H9 (cell line): ENCODE data around the gene TBX21. TPM values are rescaled to one million over a fixed set of nuclear protein-coding genes. Genes with fewer than 3 reads are reported as not detected.

Experiments used
- DNase-seq: peaks from one replicate; pipeline ENCODE4 v3.0.0-alpha.2; 2017
- H2AFZ ChIP-seq: one replicate; pipeline ENCODE4 v1.6.1; 2013; ENCODE audit warnings: mild to moderate bottlenecking, low read length, control low read depth, moderate library complexity
- H2AK5ac ChIP-seq: 2 replicates; pipeline ENCODE4 v1.6.1; 2013; ENCODE audit warnings: low read length, control low read depth, mixed read lengths; ENCODE audit not compliant: insufficient read length
- H2BK120ac ChIP-seq: one replicate; pipeline ENCODE4 v1.6.1; 2013; ENCODE audit warnings: low read depth, mild to moderate bottlenecking, low read length, control low read depth, inconsistent platforms; ENCODE audit not compliant: poor library complexity, severe bottlenecking
- H2BK12ac ChIP-seq: 2 replicates; pipeline ENCODE4 v1.6.1; 2013; ENCODE audit warnings: low read length, control low read depth, mixed read lengths, low read depth; ENCODE audit not compliant: insufficient read length
- H2BK15ac ChIP-seq: 2 replicates; pipeline ENCODE4 v1.6.1; 2013; ENCODE audit warnings: low read depth, low read length, control low read depth
- H2BK20ac ChIP-seq: one replicate; pipeline ENCODE4 v1.6.1; 2013; ENCODE audit warnings: low read depth, mild to moderate bottlenecking, low read length, control low read depth, inconsistent platforms; ENCODE audit not compliant: poor library complexity, severe bottlenecking
- H2BK5ac ChIP-seq: 2 replicates; pipeline ENCODE4 v1.6.1; 2013; ENCODE audit warnings: low read length, control low read depth, mixed read lengths; ENCODE audit not compliant: insufficient read length
- H3K14ac ChIP-seq: 2 replicates; pipeline ENCODE4 v1.6.1; 2013; ENCODE audit warnings: low read length, control low read depth; ENCODE audit not compliant: insufficient read depth
- H3K18ac ChIP-seq: 2 replicates; pipeline ENCODE4 v1.6.1; 2013; ENCODE audit warnings: low read depth, mild to moderate bottlenecking, mixed read lengths, low read length, control low read depth; ENCODE audit not compliant: insufficient read length
- H3K23ac ChIP-seq: 2 replicates; pipeline ENCODE4 v1.6.1; 2013; ENCODE audit warnings: low read length, control low read depth, mixed read lengths, low read depth; ENCODE audit not compliant: insufficient read length
- H3K23me2 ChIP-seq: 2 replicates; pipeline ENCODE4 v1.6.1; 2013; ENCODE audit warnings: low read depth, mild to moderate bottlenecking, mixed read lengths, low read length, control low read depth; ENCODE audit not compliant: insufficient read length, poor library complexity, severe bottlenecking
- H3K27ac ChIP-seq: 2 replicates; pipeline ENCODE4 v1.5.1; 2013; ENCODE audit warnings: low read length, control low read depth, mixed read lengths, low read depth; ENCODE audit not compliant: insufficient read length
- H3K27me3 ChIP-seq: 2 replicates; pipeline ENCODE4 v1.6.1; 2013; ENCODE audit warnings: low read length, control low read depth, inconsistent platforms; ENCODE audit not compliant: insufficient read depth
- H3K4ac ChIP-seq: 2 replicates; pipeline ENCODE4 v1.6.1; 2013; ENCODE audit warnings: low read depth, mild to moderate bottlenecking, control low read depth, inconsistent platforms, low read length, moderate library complexity
- H3K4me1 ChIP-seq: 2 replicates; pipeline ENCODE4 v1.6.1; 2013; ENCODE audit warnings: low read length, control low read depth, inconsistent platforms; ENCODE audit not compliant: insufficient read depth
- H3K4me2 ChIP-seq: 2 replicates; pipeline ENCODE4 v1.6.1; 2013; ENCODE audit warnings: low read length, control low read depth, mixed read lengths; ENCODE audit not compliant: insufficient read length, insufficient read depth
- H3K56ac ChIP-seq: 2 replicates; pipeline ENCODE4 v1.6.1; 2013; ENCODE audit warnings: low read depth, mild to moderate bottlenecking, mixed read lengths, low read length, control low read depth; ENCODE audit not compliant: insufficient read length
- H3K79me1 ChIP-seq: 2 replicates; pipeline ENCODE4 v1.6.1; 2013; ENCODE audit warnings: low read depth, mild to moderate bottlenecking, moderate library complexity, low read length, control low read depth, inconsistent platforms; ENCODE audit not compliant: insufficient read depth, poor library complexity, severe bottlenecking
- H3K79me2 ChIP-seq: 2 replicates; pipeline ENCODE4 v1.6.1; 2013; ENCODE audit warnings: low read length, control low read depth, inconsistent platforms; ENCODE audit not compliant: insufficient read depth
- H3K9ac ChIP-seq: 2 replicates; pipeline ENCODE4 v1.6.1; 2013; ENCODE audit warnings: low read length, control low read depth, mixed read lengths; ENCODE audit not compliant: insufficient read length; ENCODE audit errors: extremely low read depth
- H3K9me3 ChIP-seq: one replicate; pipeline ENCODE4 v1.6.1; 2013; ENCODE audit warnings: low read depth, low read length, inconsistent platforms; ENCODE audit not compliant: control insufficient read depth
- H3T11ph ChIP-seq: one replicate; pipeline ENCODE4 v1.6.1; 2013; ENCODE audit warnings: mild to moderate bottlenecking, low read length, control low read depth, inconsistent platforms
- H4K20me1 ChIP-seq: one replicate; pipeline ENCODE4 v1.6.1; 2013; ENCODE audit not compliant: control insufficient read depth, insufficient read length, insufficient read depth
- H4K5ac ChIP-seq: 2 replicates; pipeline ENCODE4 v1.6.1; 2013; ENCODE audit warnings: low read depth, mild to moderate bottlenecking, mixed read lengths, low read length, control low read depth; ENCODE audit not compliant: insufficient read length
- H4K8ac ChIP-seq: replicated peaks from 2 replicates; pipeline ENCODE4 v1.6.1; 2013; ENCODE audit warnings: low read length, control low read depth, mixed read lengths, low read depth; ENCODE audit not compliant: insufficient read length
- H4K91ac ChIP-seq: 2 replicates; pipeline ENCODE4 v1.6.1; 2013; ENCODE audit warnings: low read depth, mild to moderate bottlenecking, moderate library complexity, mixed read lengths, low read length, control low read depth; ENCODE audit not compliant: insufficient read length
- H3K27ac Mint-ChIP-seq, 3 experiments: 2 replicates in 2 of 3; 3 replicates in 1 of 3; pipeline ENCODE4 v1.8.0; 2020 to 2021; ENCODE audit warnings: mixed read lengths in 3 of 3, mild to moderate bottlenecking in 1 of 3, moderate library complexity in 1 of 3
- H3K27me3 Mint-ChIP-seq: 2 replicates; pipeline ENCODE4 v1.8.0; 2021; ENCODE audit warnings: low read depth, mild to moderate bottlenecking, moderate library complexity, mixed read lengths
- H3K36me3 Mint-ChIP-seq, 3 experiments: 2 replicates in 2 of 3; 3 replicates in 1 of 3; pipeline ENCODE4 v1.8.0; 2020 to 2021; ENCODE audit warnings: low read depth in 3 of 3, mixed read lengths in 3 of 3; ENCODE audit not compliant: insufficient read depth in 1 of 3
- H3K4me1 Mint-ChIP-seq, 2 experiments: 2 replicates each; pipeline ENCODE4 v1.8.0; 2020; ENCODE audit warnings: mixed read lengths in 2 of 2
- H3K4me3 Mint-ChIP-seq, 2 experiments: 2 replicates in 1 of 2; 3 replicates in 1 of 2; pipeline ENCODE4 v1.8.0; 2020 to 2021; ENCODE audit warnings: mild to moderate bottlenecking in 2 of 2, mixed read lengths in 2 of 2, moderate library complexity in 1 of 2
- H3K9me3 Mint-ChIP-seq, 2 experiments: 2 replicates in 1 of 2; 3 replicates in 1 of 2; pipeline ENCODE4 v1.8.0; 2020; ENCODE audit warnings: mild to moderate bottlenecking in 2 of 2, mixed read lengths in 2 of 2, moderate library complexity in 1 of 2
- WGBS: extraction: QIAGEN DNeasy Blood & Tissue Kit; methylation state at CpG from one replicate; pipeline ENCODE4 v1.1.7; 2013; ENCODE audit warnings: missing lambda C conversion rate, low lambda C conversion rate, mixed read lengths; ENCODE audit not compliant: insufficient read length; ENCODE audit errors: extremely low coverage; 5-methylcytosine and 5-hydroxymethylcytosine counted together
- total RNA-seq: library from RNA; stranded (reverse); gene quantifications from 2 replicates; pipeline ENCODE4 v1.2.1, GENCODE V29; 2021
- TF ChIP-seq, protein P1 (sequence below): fragments of 200-600 bp; sonication (generic); conservative IDR thresholded peaks from 3 replicates; pipeline ENCODE4 v1.8.0; 2021; ENCODE audit warnings: antibody characterized with exemption, mild to moderate bottlenecking

TBX21 gene
- total RNA-seq, 1 experiment from 2014 or later, result not detected

DNA sequence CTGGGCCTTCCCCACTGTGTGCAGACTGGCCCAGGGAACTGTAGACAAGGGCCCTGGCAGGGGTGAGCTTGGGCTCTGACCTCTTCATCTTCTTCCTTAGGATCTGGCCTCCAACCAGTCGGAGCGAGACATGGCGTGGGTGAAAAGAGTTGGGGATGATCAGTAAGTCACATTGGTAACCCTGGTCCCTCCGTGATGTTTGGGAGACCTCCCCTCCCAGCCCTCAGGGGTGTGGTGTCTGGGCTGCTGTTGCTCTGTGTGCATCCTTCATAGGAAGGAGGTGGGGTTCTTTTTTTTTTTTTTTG, 33.5 kb upstream of the TBX21 start:
- no CpG with 5 or more reads among the region's 4 CpGs for WGBS
- Histone ChIP-seq H2BK120ac (no peak overlapping the region), H2BK12ac (no peak overlapping the region), H3K14ac (no peak overlapping the region), H4K5ac (no peak overlapping the region), H3K4me1 (no peaks in the 10 kb centered on the region), H3K9me3 (no peaks in the 10 kb centered on the region), H3K9ac (no peak overlapping the region), H2BK5ac (no peak overlapping the region), H4K20me1 (no peaks in the 10 kb centered on the region), H3K4me2 (no peak overlapping the region), H3K27ac (no peak overlapping the region), H3K23ac (no peak overlapping the region), H3K27me3 (no peaks in the 10 kb centered on the region), H2BK20ac (no peak overlapping the region), H2AFZ (no peak overlapping the region), H3K18ac (no peak overlapping the region), H3K23me2 (peaks cover 14% of the 10 kb centered on the region), H3K56ac (no peak overlapping the region), H3T11ph (no peak overlapping the region), H2AK5ac (no peak overlapping the region), H4K91ac (no peak overlapping the region), H2BK15ac (no peak overlapping the region), H3K4ac (no peak overlapping the region), H3K79me1 (no peaks in the 10 kb centered on the region), H4K8ac (no peak overlapping the region), H3K79me2 (no peaks in the 10 kb centered on the region)
- H3K27ac Mint-ChIP-seq, result no peak overlapping the region
- H3K4me3 Mint-ChIP-seq, result no peak overlapping the region
- peaks cover 0 to 32% (median 13%) of the 10 kb centered on the region in 3 experiments; a peak in 6 of 7 replicates for H3K36me3 Mint-ChIP-seq
- H3K27me3 Mint-ChIP-seq, result peaks cover 2% of the 10 kb centered on the region; the same call in 1 of the 2 replicates
- DNase-seq, result no peak
- H3K4me1 Mint-ChIP-seq, result peaks cover 4 to 25% of the 10 kb centered on the region in 2 experiments
- TF ChIP-seq, protein P1, sequence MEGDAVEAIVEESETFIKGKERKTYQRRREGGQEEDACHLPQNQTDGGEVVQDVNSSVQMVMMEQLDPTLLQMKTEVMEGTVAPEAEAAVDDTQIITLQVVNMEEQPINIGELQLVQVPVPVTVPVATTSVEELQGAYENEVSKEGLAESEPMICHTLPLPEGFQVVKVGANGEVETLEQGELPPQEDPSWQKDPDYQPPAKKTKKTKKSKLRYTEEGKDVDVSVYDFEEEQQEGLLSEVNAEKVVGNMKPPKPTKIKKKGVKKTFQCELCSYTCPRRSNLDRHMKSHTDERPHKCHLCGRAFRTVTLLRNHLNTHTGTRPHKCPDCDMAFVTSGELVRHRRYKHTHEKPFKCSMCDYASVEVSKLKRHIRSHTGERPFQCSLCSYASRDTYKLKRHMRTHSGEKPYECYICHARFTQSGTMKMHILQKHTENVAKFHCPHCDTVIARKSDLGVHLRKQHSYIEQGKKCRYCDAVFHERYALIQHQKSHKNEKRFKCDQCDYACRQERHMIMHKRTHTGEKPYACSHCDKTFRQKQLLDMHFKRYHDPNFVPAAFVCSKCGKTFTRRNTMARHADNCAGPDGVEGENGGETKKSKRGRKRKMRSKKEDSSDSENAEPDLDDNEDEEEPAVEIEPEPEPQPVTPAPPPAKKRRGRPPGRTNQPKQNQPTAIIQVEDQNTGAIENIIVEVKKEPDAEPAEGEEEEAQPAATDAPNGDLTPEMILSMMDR, result no peak
- H3K9me3 Mint-ChIP-seq, result no peaks in the 10 kb centered on the region
